Peyer's patch (tissue), 4 donors: ENCODE measurements around the gene GPR158. TPM values are rescaled to one million over a fixed set of nuclear protein-coding genes. Genes with fewer than 3 reads are reported as not detected.
"Not testable (repeated sequence)": the region's sequence is repeated elsewhere in the genome, so short reads cannot be mapped to it uniquely, and the experiment has no call there.

Experiments used
- DNase-seq, 3 donors: peaks; one replicate each; pipeline ENCODE4 v3.0.0-alpha.2; 2017 to 2019
- H3K27ac ChIP-seq, 4 donors: fragments of 200-600 bp; sonication (generic); one replicate each; pipeline ENCODE4 v1.5.1; 2016 to 2019
- H3K27me3 ChIP-seq, 2 donors: fragments of 200-600 bp; sonication (generic); one replicate each; pipeline ENCODE4 v1.5.1; 2019
- H3K36me3 ChIP-seq, 3 donors: fragments of 200-600 bp; sonication (generic); one replicate each; pipeline ENCODE4 v1.5.1; 2016 to 2019
- H3K4me1 ChIP-seq, 4 donors: fragments of 200-600 bp; sonication (generic); one replicate each; pipeline ENCODE4 v1.5.1; 2016 to 2019
- H3K4me3 ChIP-seq, 4 donors: fragments of 200-600 bp; sonication (generic); 1 replicate in 3 of 4; 2 replicates in 1 of 4; pipeline ENCODE4 v1.5.1; 2016 to 2019; ENCODE audit warnings: mild to moderate bottlenecking in 1 of 4
- H3K9me3 ChIP-seq, 4 donors: fragments of 200-600 bp; sonication (generic); one replicate each; pipeline ENCODE4 v1.5.1; 2016 to 2019; ENCODE audit warnings: mild to moderate bottlenecking in 1 of 4
- CTCF ChIP-seq, 6 experiments: fragments of 450-650 bp in 4 of 6; fragments of 200-600 bp in 2 of 6; sonication (generic) in 1 of 6; IDR thresholded peaks; one replicate each; pipeline ENCODE4 v1.5.1; 2017 to 2019; ENCODE audit warnings: antibody characterized with exemption in 6 of 6, mild to moderate bottlenecking in 3 of 6, moderate library complexity in 1 of 6
- POLR2A ChIP-seq, 2 donors: fragments of 450-650 bp; IDR thresholded peaks; one replicate each; pipeline ENCODE4 v1.5.1; 2017; ENCODE audit warnings: antibody characterized with exemption in 2 of 2, mild to moderate bottlenecking in 2 of 2, moderate library complexity in 2 of 2
- total RNA-seq, 4 donors: library from RNA; depleted of rRNA; stranded (reverse); fragments of >200 nt; gene quantifications; one replicate each; pipeline ENCODE4 v1.1.0, GENCODE V29; 2016

The GPR158 gene
- total RNA-seq, 4 donors from 2014 or later: under 0.01 to 0.28 (median 0.27) TPM; not detected in 1

DNA sequence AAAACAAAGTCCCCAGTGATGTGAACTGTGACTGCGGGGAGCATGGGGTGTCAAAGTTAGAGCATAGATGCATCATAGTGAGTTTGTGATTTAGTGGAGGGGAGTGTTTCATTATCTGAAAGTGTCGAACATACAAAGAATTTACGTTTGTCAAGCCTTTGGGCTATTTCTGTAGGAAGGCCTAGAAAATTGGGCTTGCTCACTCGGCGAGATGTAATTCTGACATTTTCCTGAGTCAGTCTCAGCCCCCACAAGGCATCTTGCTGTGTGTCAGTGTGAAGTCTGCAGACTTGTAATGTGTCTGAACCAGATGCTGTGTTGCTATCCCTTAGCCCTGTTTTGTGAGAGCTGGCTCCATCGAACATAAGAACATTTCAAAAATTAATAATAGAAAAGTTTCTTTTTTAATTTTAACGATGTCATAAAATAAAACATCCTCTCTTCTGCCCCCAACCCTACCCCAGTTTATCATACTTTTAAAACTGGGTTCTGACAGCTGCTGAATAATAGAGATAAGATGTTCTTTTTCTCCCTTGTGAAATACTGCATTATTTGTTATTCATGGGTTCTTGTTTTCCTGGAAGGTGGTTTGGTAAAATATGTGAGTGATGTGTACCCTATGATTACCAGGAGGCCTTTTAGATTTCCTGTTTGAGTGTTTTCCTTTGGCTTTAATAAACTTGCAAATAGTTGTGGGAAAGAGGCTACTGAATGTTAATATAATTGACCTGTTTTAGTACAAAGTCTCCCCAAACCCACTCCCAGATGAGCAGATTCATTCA lies 207.4 kb downstream of the GPR158 start:
- H3K36me3 ChIP-seq: no peaks in the 10 kb centered on the region
- H3K9me3 ChIP-seq: no peaks in the 10 kb centered on the region
- no peak for DNase-seq
- no peak overlapping the region for H3K27ac ChIP-seq
- no peak overlapping the region for H3K4me3 ChIP-seq
- no peaks in the 10 kb centered on the region for H3K27me3 ChIP-seq
- TF ChIP-seq CTCF (IDR thresholded peaks at IDR 0.05) (no peak), POLR2A (IDR thresholded peaks at IDR 0.05) (no peak)
- no peaks in the 10 kb centered on the region for H3K4me1 ChIP-seq

GRCh38 chr10:25382901-25383300 lies 208.1 kb downstream of the GPR158 start:
- not testable (repeated sequence) for H3K36me3 ChIP-seq, H3K27ac ChIP-seq, H3K4me3 ChIP-seq, H3K27me3 ChIP-seq, H3K4me1 ChIP-seq, H3K9me3 ChIP-seq, DNase-seq

DNA sequence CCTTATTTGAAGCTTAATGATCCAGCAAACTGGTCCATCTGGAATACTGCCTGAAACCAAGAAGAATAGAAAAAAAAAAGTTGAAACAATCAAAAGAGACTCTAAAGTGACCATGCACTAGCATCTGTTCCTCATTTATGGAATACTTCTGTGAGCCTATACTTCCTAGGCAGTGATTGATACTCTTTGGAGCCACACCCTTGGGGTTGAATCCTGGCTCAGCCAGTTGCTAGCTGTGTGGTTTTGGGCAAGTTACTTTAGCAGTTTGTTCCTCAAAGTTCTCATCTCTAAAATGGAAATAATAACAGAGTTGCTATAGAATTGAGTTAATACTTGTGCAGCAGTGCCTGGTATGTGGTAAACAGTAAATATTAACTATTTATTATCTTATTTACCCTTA lies 208.9 kb downstream of the GPR158 start:
- Histone ChIP-seq H3K4me3 (no peak overlapping the region), H3K4me1 (no peaks in the 10 kb centered on the region), H3K27me3 (no peaks in the 10 kb centered on the region), H3K36me3 (no peaks in the 10 kb centered on the region), H3K27ac (no peak overlapping the region), H3K9me3 (peaks cover 0 to 4% (median 0%) of the 10 kb centered on the region in 4 donors)
- TF ChIP-seq POLR2A (IDR thresholded peaks at IDR 0.05) (no peak), CTCF (IDR thresholded peaks at IDR 0.05) (no peak)
- DNase-seq: no peak

- Histone ChIP-seq H3K27ac (no peak overlapping the region), H3K4me1 (no peaks in the 10 kb centered on the region), H3K9me3 (peaks cover 0 to 4% (median 0%) of the 10 kb centered on the region in 4 donors), H3K4me3 (no peak overlapping the region), H3K27me3 (no peaks in the 10 kb centered on the region), H3K36me3 (no peaks in the 10 kb centered on the region)
- no peak for DNase-seq
- TF ChIP-seq CTCF (IDR thresholded peaks at IDR 0.05): no peak
- no peak for TF ChIP-seq POLR2A (IDR thresholded peaks at IDR 0.05)
These were observed 209.8 kb downstream of the GPR158 start for GRCh38 chr10:25384618-25385017.

GRCh38 chr10:25388188-25388861 lies 213.5 kb downstream of the GPR158 start:
- Histone ChIP-seq H3K9me3 (peaks cover 0 to 4% (median 0%) of the 10 kb centered on the region in 4 donors), H3K36me3 (no peaks in the 10 kb centered on the region), H3K27ac (no peak overlapping the region), H3K27me3 (no peaks in the 10 kb centered on the region), H3K4me1 (no peaks in the 10 kb centered on the region), H3K4me3 (no peak overlapping the region)
- no peak for DNase-seq
- TF ChIP-seq POLR2A (IDR thresholded peaks at IDR 0.05) (no peak), CTCF (IDR thresholded peaks at IDR 0.05) (no peak)

GRCh38 chr10:25388862-25389206 lies 214.0 kb downstream of the GPR158 start:
- Histone ChIP-seq H3K27ac (no peak overlapping the region), H3K4me3 (no peak overlapping the region), H3K36me3 (no peaks in the 10 kb centered on the region), H3K9me3 (peaks cover 0 to 4% (median 0%) of the 10 kb centered on the region in 4 donors), H3K4me1 (no peaks in the 10 kb centered on the region), H3K27me3 (no peaks in the 10 kb centered on the region)
- DNase-seq: no peak
- TF ChIP-seq CTCF (IDR thresholded peaks at IDR 0.05) (no peak), POLR2A (IDR thresholded peaks at IDR 0.05) (no peak)
